Omental fat pad (tissue), 4 donors: ENCODE results near the gene ZNF438. TPM values are rescaled to one million over a fixed set of nuclear protein-coding genes. Genes with fewer than 3 reads are reported as not detected.

Experiments
- ATAC-seq: fragments of 150-250 bp; one replicate; pipeline ENCODE4 v1.9.1; 2016; ENCODE audit warnings: mild to moderate bottlenecking, moderate library complexity; ENCODE audit not compliant: low FRiP score
- DNase-seq: peaks from one replicate; pipeline ENCODE4 v3.0.0-alpha.2; 2019; ENCODE audit warnings: low spot score
- total RNA-seq, 4 donors: library from RNA; depleted of rRNA; stranded (reverse); fragments of >200 nt; gene quantifications; one replicate each; pipeline ENCODE4 v1.1.0, GENCODE V29; 2016
- TF ChIP-seq, protein P1 (sequence below), 3 donors: fragments of 450-650 bp; IDR thresholded peaks; one replicate each; pipeline ENCODE4 v1.5.1; 2016 to 2017; ENCODE audit warnings: antibody characterized with exemption in 3 of 3, mild to moderate bottlenecking in 3 of 3, moderate library complexity in 2 of 3

ZNF438 gene
- total RNA-seq, 4 donors from 2014 or later: 8.9 to 22.9 (median 12.3) TPM

DNA sequence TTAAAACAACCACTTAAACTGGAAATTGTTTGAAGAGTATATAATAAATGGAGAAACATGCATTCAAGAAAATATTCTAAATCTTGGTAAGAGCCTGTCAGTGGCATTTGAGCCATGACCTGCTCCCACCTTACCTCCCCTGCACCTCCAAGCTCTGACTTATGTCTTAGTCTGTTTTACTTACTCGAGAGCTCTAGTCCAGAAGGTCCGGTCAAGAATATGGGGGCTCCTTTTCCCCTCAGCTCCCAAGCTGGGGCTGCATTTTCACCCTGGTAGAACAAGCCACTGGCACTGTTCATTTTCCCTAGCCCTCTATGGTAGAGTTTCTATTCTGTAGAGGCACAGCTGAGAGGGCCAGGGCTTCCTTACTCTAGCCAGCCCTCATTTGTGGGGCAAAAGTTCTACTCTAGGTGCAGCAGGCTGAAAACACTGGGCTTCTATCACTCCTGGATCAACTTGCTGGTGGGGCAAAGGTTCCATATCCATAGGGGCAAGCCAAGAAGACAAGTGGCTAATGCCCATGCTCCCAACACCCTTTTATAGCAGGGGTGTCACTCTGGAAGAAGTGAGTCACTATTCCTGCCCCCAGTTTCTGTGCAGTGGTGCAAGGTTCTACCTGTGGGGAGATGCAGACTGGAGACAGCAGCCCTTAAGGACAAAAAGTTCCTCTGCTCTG is 40.6 kb downstream of the ZNF438 start:
- ATAC-seq (no peak), DNase-seq (no peak)
- TF ChIP-seq, protein P1, sequence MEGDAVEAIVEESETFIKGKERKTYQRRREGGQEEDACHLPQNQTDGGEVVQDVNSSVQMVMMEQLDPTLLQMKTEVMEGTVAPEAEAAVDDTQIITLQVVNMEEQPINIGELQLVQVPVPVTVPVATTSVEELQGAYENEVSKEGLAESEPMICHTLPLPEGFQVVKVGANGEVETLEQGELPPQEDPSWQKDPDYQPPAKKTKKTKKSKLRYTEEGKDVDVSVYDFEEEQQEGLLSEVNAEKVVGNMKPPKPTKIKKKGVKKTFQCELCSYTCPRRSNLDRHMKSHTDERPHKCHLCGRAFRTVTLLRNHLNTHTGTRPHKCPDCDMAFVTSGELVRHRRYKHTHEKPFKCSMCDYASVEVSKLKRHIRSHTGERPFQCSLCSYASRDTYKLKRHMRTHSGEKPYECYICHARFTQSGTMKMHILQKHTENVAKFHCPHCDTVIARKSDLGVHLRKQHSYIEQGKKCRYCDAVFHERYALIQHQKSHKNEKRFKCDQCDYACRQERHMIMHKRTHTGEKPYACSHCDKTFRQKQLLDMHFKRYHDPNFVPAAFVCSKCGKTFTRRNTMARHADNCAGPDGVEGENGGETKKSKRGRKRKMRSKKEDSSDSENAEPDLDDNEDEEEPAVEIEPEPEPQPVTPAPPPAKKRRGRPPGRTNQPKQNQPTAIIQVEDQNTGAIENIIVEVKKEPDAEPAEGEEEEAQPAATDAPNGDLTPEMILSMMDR (IDR thresholded peaks at IDR 0.05): no peak

DNA sequence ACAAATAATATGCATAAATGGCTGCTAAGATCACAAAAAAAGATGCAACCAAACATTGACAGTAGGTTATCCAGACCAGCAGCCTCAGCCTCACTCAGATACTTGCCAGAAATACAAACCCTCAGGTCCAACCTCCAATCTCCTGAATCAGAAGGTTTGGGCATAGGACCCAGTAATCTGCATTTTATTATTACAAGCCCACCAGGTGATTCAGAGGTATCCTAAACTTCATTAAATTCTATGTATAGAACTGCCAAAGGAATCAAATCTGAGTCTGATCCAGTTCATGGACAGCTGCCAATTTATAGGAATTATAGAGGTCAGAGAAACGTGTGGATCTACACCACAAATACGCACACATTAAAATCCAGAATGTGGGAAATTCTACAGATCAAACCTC is 41.3 kb downstream of the ZNF438 start:
- ATAC-seq: no peak
- TF ChIP-seq, protein P1 (IDR thresholded peaks at IDR 0.05): no peak
- no peak for DNase-seq

DNA sequence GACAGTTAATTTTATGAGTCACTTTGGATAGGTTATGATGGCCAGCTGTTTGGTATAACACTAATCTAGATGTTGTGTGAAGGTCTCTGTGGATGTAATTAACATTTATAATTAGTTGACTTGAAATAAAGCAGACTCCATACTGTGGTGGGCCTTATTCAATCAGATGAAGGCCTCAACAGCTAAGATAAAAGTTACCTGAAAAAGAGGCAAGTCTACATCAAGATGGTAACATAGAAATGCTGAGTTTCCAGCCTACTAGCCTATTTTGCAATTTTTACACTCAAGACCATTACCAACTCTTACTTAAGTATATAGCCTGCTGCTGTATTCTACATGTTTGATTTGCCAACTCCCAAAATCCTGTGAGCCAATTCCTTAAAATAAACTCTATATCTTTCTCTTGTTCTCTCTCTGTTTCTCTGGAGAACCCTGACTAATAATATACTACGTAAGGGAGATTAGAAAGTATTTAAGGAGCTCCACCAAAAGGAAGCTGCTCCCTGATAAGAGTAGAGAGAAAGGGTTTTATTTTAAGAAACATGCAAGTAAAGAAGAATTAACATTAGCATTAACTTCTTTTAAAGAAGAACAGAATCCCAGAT is 42.7 kb downstream of the ZNF438 start:
- peak; percentile 62 for ATAC-seq
- TF ChIP-seq, protein P1 (IDR thresholded peaks at IDR 0.05): no peak
- DNase-seq: no peak

DNA sequence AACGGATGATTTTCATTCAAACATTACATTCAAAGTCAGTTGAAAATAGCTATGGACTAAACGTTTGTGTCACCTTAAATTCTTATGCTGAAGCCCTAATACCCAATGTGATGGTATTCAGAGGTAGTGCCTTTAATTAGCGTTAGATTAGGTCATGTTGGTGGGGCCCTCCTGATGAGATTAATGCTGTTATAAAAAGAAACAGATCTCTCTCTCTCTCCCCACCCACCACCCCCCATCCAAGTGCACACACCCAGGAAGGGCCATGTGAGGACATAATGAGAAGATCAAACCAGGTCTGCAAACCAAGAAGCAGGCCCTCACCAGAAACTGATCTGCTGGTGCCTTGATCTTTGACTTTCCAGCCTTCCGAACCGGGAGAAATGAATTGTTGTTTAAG is 44.2 kb downstream of the ZNF438 start:
- ATAC-seq: no peak
- TF ChIP-seq, protein P1 (IDR thresholded peaks at IDR 0.05): no peak
- no peak for DNase-seq

DNA sequence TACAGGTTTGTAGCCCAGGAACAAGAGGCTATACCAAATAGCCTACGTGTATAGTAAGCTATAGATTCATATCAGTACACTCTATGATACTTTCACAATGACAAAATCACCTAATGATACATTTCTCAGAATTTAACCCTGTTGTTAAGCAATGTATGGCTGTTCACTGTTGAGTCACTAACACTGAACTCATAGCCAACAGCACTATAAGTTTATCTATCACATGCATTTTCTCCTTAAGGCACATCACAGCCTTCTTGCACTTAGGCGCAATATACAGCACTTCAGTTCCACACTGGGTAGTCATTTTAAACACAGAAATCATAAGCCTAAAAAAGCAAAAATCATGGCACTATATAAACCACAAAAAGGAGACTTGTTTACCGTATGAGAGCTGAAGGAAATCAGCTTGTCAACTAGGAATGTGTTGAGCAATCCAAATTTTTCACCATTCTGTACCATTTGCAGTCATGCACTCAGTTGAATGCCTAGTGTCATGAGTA is 45.6 kb downstream of the ZNF438 start:
- ATAC-seq: no peak
- TF ChIP-seq, protein P1 (IDR thresholded peaks at IDR 0.05): no peak
- DNase-seq: no peak

DNA sequence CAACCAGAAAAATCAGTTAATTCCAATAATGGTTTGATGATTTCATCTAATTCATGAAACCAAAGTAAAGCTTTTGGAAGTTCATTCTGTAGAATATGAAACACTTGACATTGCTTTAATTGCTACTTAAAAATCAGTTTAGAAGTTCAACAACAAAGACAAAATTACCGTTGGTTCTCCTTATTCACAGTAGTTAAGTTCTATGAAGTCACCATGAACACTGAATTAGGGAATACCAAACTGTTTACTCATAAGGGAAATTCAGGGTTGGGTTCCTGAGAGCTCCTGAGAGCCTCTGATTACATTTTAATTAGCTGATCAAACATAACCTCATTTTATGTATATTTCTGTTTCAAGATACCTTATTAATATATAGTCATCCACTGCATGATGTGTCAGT is 46.2 kb downstream of the ZNF438 start:
- ATAC-seq (no peak), DNase-seq (no peak)
- TF ChIP-seq, protein P1 (IDR thresholded peaks at IDR 0.05): no peak
